ENCODE data around the gene MRPL51.
"Not testable (repeated sequence)": the region's sequence is repeated elsewhere in the genome, so short reads cannot be mapped to it uniquely, and the experiment has no call there.

Gene MRPL51

GRCh38 chr12:6532051-6532926, 39.2 kb upstream of the MRPL51 start:
- peak; percentile 100 for DNase-seq (ENCODE audit: low read depth)

- no peak for DNase-seq (ENCODE audit: low read depth)
These were observed 37.7 kb upstream of the MRPL51 start for GRCh38 chr12:6530576-6531260.

DNA sequence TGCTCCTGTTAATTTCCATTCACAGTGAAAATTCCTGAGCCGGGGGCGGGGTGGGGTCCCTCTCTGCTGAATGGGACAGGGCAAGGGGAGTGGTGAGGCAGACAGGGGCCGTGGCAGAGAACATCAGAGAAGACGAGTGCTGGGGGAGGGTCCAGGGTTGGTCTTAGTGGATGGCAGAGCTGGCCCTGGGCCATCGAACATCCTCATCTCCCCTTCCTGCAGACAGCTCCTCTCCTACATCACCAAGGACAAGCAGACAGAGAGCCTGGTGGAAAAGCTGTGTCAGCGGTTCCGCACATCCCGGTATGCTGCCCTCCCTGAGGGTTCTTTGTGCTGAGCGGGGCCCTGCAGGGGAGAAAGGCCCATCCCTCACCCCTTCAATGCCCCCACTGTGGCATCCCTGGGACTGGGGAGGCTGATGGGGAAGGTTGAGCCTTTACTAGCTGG, 36.3 kb upstream of the MRPL51 start:
- DNase-seq (ENCODE audit: low read depth), result no peak

- no peak for DNase-seq (ENCODE audit: low read depth)
These were observed 35.6 kb upstream of the MRPL51 start for GRCh38 chr12:6528539-6529235.

- DNase-seq (ENCODE audit: low read depth), result no peak
These were observed 34.6 kb upstream of the MRPL51 start for GRCh38 chr12:6527711-6528110.

DNA sequence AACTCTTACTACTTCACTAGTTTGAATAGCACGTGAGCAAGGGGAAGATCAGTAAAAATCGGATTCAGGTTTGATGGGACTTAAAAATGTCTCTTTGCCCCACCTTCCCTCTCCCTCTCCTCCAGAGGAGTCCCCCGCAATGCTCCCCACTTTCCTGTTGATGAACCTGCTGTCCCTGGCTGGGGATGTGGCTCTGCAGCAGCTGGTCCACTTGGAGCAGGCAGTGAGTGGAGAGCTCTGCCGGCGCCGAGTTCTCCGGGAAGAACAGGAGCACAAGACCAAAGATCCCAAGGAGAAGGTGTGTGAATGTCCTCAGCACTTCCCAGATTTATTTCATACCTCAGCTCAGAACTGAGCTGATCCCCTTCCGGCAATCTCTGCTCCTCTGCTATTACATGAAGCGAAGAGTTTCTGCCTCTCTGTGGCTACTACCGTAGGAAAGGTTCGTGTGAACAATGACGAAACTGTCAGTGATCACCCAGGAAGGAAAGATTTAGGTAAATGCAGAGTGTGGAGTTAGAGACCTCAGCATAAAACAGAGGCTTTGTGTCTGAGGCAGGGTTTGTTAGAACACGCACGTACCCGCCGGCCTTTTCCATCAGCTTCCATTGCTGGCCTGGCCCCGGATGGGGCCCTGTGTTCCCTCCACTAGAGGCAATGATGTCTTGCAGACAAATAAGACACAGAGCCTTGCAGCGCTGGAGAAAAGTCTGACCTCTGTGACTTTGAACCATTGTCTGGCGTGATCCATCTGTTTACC, 33.9 kb upstream of the MRPL51 start:
- no peak for DNase-seq (ENCODE audit: low read depth)

DNA sequence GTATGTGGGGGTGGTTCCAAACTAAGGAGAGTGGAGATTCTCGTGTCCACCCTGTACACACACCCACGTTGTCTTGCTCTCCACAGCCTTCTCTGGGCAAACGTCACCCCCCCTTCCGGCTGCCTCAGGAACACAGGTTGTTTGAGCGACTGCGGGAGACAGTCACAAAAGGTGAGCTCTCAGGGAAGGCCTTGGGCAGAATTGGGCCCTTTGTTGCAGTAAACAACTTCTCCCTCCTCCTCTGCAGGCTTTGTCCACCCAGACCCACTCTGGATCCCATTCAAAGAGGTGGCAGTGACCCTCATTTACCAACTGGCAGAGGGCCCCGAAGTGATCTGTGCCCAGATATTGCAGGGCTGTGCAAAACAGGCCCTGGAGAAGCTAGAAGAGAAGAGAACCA, 33.1 kb upstream of the MRPL51 start:
- no peak for DNase-seq (ENCODE audit: low read depth)

GRCh38 chr12:6524648-6525047, 31.6 kb upstream of the MRPL51 start:
- no peak for DNase-seq (ENCODE audit: low read depth)

DNA sequence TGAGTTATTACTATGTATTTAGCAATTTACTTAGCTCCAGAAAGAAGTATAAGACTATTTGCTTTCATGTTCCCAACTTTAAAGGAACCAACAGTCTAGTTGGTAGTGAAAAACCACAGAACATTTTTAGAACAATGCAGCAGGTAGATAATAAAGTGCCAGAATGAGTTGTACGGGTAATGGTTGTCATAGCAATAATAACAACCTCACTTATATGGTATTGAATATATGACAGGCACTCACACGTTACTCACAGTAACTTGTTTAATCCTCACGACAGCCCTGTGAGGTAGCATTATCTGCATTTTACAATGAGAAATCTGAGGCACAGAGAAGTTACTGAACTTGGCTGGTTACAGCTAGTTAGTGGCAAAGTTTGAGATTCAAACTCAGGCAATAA, 30.6 kb upstream of the MRPL51 start:
- DNase-seq (ENCODE audit: low read depth), result no peak

DNA sequence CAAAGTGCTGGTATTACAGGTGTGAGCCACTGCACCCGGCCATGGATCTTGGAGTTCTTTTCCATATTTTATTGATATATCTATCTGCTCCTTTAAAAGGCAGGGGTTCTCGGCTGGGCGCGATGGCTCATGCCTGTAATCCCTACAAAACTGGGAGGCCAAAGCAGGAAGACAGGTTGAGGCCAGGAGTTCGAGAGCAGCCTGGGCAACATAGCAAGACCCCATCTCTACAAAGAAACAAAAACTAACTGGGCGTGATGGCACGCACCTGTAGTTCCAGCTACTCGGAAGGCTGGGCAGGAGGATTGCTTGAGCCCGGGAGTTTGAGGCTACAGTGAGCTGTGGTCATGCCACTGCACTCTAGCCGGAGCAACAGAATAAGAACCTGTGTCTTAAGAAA, 29.1 kb upstream of the MRPL51 start:
- DNase-seq (ENCODE audit: low read depth), result no peak

GRCh38 chr12:6520186-6520585, 27.1 kb upstream of the MRPL51 start:
- DNase-seq (ENCODE audit: low read depth), result no peak

DNA sequence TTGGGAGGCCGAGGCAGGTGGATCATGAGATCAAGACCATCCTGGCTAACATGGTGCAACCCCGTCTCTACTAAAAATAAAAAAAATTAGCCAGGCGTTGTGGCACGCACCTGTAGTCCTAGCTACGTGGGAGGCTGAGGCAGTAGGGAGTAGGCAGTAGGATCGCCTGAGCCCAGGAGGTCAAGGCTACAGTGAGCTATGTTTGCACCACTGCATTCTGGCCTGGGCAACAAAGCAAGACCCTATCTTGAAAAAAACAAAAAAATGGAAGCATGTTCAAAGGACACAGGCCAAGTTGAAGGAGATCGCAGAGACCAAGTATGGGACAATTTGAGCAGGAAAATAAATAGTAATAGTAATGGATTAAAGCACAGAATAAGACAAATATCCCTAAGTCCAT, 15.0 kb upstream of the MRPL51 start:
- DNase-seq (ENCODE audit: low read depth), result no peak

DNA sequence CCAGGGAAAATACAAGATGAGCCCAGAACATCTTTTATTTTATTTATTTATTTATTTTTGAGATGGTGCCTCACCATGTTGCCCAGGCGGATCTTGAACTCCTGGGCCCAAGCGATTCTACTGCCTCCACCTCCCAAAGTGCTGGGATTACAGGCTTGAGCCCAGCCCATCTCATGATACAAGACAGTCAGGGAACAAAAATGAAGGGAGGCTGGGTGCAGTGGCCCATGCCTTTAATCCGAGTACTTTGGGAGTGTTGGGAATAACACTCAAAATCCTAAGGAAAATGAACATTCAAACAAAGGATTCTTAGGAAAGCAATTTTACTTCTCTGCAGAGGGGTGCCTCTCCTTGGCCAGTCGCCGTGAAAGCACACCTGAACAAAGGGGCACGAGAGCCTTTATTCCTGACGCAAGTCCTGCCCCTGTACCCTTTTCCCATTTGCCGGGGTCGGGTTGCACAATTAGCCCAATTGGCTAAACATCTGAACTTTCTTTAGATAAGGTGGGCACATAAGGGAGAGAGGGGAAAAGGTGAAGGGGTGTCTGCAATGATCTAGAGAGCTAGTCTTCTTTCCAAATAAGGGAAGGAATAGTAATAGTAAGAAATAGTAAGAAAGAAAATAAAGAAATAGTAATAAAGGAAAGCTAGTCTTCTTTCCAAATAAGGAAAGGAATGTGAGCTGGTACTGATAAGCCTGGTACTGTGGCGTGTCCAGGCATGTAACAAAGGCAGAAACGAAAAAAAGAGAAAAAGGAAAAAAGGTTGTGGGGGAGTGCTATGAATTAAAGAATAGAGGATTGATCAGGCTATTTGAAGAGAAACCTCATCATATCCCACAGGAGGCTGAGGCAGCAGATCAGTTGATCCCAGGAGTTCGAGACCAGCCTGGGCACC, 14.3 kb upstream of the MRPL51 start:
- DNase-seq (ENCODE audit: low read depth), result no peak

DNA sequence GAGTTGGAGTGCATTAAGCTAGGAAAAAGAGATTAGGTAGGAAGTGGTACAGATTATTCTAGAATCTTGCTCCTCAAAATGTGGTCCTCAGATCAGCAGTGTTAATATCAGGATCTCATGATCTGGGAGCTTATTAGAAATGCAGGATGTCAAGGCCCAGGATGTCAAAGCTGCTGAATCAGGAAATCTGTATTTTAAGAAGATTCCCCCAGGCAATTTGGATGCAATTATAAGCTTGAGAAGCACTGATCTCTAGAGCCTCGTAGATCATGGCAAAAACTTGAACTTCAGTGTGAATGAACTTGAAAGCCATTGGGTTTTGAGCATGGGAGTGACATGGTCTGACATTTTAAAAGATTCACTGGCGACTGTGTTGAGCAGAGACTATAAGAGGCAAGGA, 7.4 kb upstream of the MRPL51 start:
- DNase-seq (ENCODE audit: low read depth), result no peak

GRCh38 chr12:6497291-6497690, 4.2 kb upstream of the MRPL51 start:
- DNase-seq (ENCODE audit: low read depth), result not testable (repeated sequence)

- DNase-seq (ENCODE audit: low read depth), result peak; percentile 28
These were observed 1.9 kb upstream of the MRPL51 start for GRCh38 chr12:6494968-6495367.

DNA sequence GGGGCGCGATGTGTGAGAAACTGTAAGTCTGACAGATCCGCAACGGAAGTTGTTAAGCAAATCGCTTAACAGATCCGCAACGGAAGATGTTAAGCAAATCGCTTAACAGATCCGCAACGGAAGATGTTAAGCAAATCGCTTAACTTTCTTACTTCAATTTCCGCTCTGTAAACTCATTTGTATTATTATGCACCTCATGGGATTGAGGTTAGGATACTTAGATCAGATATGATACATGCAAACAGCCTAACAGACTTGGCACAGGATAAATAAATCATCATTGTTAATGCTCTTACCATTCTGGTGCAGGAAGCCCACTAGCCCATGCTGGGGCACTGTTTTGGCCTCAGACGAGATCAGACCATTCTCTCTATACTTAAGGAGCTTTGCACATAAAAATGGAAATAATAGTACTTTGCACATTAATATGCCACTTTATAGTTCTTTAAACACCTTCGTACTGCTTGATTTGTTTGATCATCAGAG, 1.2 kb upstream of the MRPL51 start:
- peak; percentile 49 for DNase-seq (ENCODE audit: low read depth)

GRCh38 chr12:6493497-6494257, 615 bp upstream of the MRPL51 start, which contains the start of gene NCAPD2:
Gene NCAPD2 (plus strand): TSS chr12:6494102. CDS start chr12:6495099, 997 bp downstream.
- peak; percentile 98 for DNase-seq (ENCODE audit: low read depth)

GRCh38 chr12:6490673-6491072, 2.4 kb downstream of the MRPL51 start:
- not testable (repeated sequence) for DNase-seq (ENCODE audit: low read depth)

DNA sequence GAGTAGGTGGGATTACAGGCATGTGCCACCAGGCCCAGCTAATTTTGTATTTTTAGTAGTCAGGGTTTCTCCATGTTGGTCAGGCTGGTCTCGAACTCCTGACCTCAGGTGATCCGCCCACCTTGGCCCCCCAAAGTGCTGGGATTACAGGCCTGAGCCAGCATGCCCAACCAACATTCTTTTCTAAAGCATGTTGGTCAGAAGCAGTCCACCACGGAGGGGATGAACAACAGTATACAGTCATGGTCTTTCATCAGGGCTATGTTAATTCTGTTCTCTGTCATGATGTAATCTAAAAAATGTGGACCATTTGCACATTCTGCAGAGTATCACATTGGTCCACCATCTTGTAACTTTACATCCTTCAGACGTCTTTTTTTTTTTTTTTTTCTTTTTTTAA, 3.6 kb downstream of the MRPL51 start:
- DNase-seq (ENCODE audit: low read depth), result no peak
